ENCODE measurements around the gene RBX1.

DNA sequence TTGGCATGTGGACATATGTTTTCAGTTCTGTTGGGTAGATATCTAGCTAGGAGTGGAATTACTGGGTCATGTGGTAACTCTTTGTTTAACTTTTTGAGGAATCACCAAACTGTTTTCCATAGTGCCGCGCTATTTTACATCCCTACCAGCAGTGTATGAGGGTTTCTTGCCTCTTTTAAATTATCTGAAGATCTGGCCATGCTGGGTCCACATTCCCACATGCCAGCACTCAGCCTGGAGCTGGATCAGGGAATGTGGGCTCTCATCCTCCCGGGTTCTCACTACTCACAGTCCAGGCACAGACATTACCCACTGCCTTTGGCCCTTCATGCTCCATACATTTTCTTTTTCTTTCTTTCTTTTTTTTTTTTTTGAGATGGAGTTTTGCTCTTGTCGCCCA lies 44.6 kb downstream of the RBX1 start:
- no peak for TF ChIP-seq GATA2 (IDR thresholded peaks at IDR 0.05; ENCODE audit: low read depth, low read length)
- TF ChIP-seq GATA3 (IDR thresholded peaks at IDR 0.05; ENCODE audit: low read depth, low read length), result no peak

Measured in SH-SY5Y (cell line).